Activated CD4-positive, alpha-beta T cell treated with anti-CD3 and anti-CD28 coated beads for 1 hour (primary cell): ENCODE data around the gene TVP23C.
"Not testable (repeated sequence)": the region's sequence is repeated elsewhere in the genome, so short reads cannot be mapped to it uniquely, and the experiment has no call there.

ENCODE experiments used
- DNase-seq: peaks from one replicate; pipeline ENCODE4 v3.0.0-alpha.2; 2020

TVP23C gene

GRCh38 chr17:15563375-15563857 lies at the start of gene TVP23C:
Gene TVP23C, minus strand, starts transcription at chr17:15563483. Its CDS starts 35 bp downstream, at chr17:15563448.
- DNase-seq: peak; percentile 53

GRCh38 chr17:15592960-15593359 lies 29.7 kb upstream of the TVP23C start:
- DNase-seq: not testable (repeated sequence)

- not testable (repeated sequence) for DNase-seq
Observed at GRCh38 chr17:15591986-15592385, 28.7 kb upstream of the TVP23C start.

- not testable (repeated sequence) for DNase-seq
Observed at GRCh38 chr17:15590844-15591243, 27.6 kb upstream of the TVP23C start.

- not testable (repeated sequence) for DNase-seq
Observed at GRCh38 chr17:15589544-15590536, 26.6 kb upstream of the TVP23C start.

- not testable (repeated sequence) for DNase-seq
Observed at GRCh38 chr17:15588017-15588416, 24.7 kb upstream of the TVP23C start.

GRCh38 chr17:15583313-15583712 lies 20.0 kb upstream of the TVP23C start:
- DNase-seq: not testable (repeated sequence)

- DNase-seq: not testable (repeated sequence)
Observed at GRCh38 chr17:15581462-15581861, 18.2 kb upstream of the TVP23C start.

- DNase-seq: not testable (repeated sequence)
Observed at GRCh38 chr17:15576848-15577247, 13.6 kb upstream of the TVP23C start.

GRCh38 chr17:15574660-15575059 lies 11.4 kb upstream of the TVP23C start:
- not testable (repeated sequence) for DNase-seq

GRCh38 chr17:15573870-15574269 lies 10.6 kb upstream of the TVP23C start:
- not testable (repeated sequence) for DNase-seq

GRCh38 chr17:15562613-15563374 lies 489 bp downstream of the TVP23C start:
- not testable (repeated sequence) for DNase-seq

- not testable (repeated sequence) for DNase-seq
Observed at GRCh38 chr17:15561439-15561838, 1.8 kb downstream of the TVP23C start.

GRCh38 chr17:15558403-15559105 lies 4.7 kb downstream of the TVP23C start:
- not testable (repeated sequence) for DNase-seq

GRCh38 chr17:15557334-15557832 lies 5.9 kb downstream of the TVP23C start:
- not testable (repeated sequence) for DNase-seq

- not testable (repeated sequence) for DNase-seq
Observed at GRCh38 chr17:15552932-15553331, 10.4 kb downstream of the TVP23C start.

GRCh38 chr17:15549552-15549951 lies 13.7 kb downstream of the TVP23C start:
- not testable (repeated sequence) for DNase-seq

GRCh38 chr17:15546604-15547003 lies 16.7 kb downstream of the TVP23C start:
- not testable (repeated sequence) for DNase-seq

GRCh38 chr17:15540371-15541219 lies 22.7 kb downstream of the TVP23C start:
- DNase-seq: not testable (repeated sequence)

- not testable (repeated sequence) for DNase-seq
Observed at GRCh38 chr17:15533122-15533521, 30.2 kb downstream of the TVP23C start.
